NB4 (cell line): ENCODE measurements around the gene DRP2.

Experiments
- MYC ChIP-seq: IDR thresholded peaks from 2 replicates; pipeline ENCODE4 v1.6.1; 2011; ENCODE audit warnings: low read depth, low read length
- POLR2A ChIP-seq: IDR thresholded peaks from 2 replicates; pipeline ENCODE4 v1.6.1; 2011; ENCODE audit warnings: mild to moderate bottlenecking; ENCODE audit not compliant: insufficient read length; ENCODE audit errors: extremely low read depth
- TF ChIP-seq, protein P1 (sequence below): IDR thresholded peaks from one replicate; pipeline ENCODE4 v1.5.1; 2012; ENCODE audit warnings: low read depth, low read length

DNA sequence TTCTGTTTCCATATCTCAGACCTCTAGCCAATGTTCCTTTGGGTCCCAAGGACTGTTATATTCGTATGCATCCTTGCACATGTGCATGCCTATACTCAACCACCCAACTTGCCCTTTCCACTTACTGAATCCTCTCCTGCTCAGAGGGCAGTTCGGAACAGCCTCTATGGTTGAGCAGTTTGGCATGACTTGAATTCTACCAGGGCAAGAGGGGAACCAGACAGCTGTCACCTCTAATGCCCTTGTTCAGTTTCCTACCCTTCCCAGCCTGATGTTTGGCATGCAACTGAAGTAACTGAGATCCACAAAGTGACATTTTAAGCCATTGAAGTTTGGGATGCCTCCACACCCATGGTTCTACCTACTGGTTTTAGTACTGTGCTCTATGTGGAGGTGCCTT, 17.5 kb downstream of the DRP2 start:
- TF ChIP-seq, protein P1, sequence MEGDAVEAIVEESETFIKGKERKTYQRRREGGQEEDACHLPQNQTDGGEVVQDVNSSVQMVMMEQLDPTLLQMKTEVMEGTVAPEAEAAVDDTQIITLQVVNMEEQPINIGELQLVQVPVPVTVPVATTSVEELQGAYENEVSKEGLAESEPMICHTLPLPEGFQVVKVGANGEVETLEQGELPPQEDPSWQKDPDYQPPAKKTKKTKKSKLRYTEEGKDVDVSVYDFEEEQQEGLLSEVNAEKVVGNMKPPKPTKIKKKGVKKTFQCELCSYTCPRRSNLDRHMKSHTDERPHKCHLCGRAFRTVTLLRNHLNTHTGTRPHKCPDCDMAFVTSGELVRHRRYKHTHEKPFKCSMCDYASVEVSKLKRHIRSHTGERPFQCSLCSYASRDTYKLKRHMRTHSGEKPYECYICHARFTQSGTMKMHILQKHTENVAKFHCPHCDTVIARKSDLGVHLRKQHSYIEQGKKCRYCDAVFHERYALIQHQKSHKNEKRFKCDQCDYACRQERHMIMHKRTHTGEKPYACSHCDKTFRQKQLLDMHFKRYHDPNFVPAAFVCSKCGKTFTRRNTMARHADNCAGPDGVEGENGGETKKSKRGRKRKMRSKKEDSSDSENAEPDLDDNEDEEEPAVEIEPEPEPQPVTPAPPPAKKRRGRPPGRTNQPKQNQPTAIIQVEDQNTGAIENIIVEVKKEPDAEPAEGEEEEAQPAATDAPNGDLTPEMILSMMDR = no peak
- TF ChIP-seq POLR2A (no peak), MYC (no peak)
